Heart left ventricle (tissue), 16 donors: ENCODE measurements around the gene HUS1B. TPM values are rescaled to one million over a fixed set of nuclear protein-coding genes. Genes with fewer than 3 reads are reported as not detected.
A peak's percentile ranks its signal among the peaks of the same experiment; 100 is the strongest.

ENCODE experiments used
- ATAC-seq, 4 donors: fragments of 200-7000 bp; cut with Tn5 transposase; one replicate each; pipeline ENCODE4 v1.9.1; 2020 to 2022; ENCODE audit warnings: moderate library complexity in 4 of 4, mild to moderate bottlenecking in 3 of 4, moderate number of reproducible peaks in 1 of 4
- DNase-seq, 5 donors: peaks; one replicate each; pipeline ENCODE4 v3.0.0-alpha.2; 2020
- H3K27ac ChIP-seq, 12 donors: fragments of 200-600 bp; sonication (generic) in 4 of 12; one replicate each; pipeline versions ENCODE4 v1.5.0 to v1.8.0; 2016 to 2022; ENCODE audit warnings: mild to moderate bottlenecking in 2 of 12
- H3K27me3 ChIP-seq, 9 donors: fragments of 200-600 bp; sonication (generic) in 2 of 9; one replicate each; pipeline versions ENCODE4 v1.5.1 to v1.8.0; 2016 to 2022; ENCODE audit warnings: mild to moderate bottlenecking in 3 of 9
- H3K36me3 ChIP-seq, 9 donors: fragments of 200-600 bp; sonication (generic) in 2 of 9; one replicate each; pipeline versions ENCODE4 v1.5.0 to v1.8.0; 2018 to 2022; ENCODE audit warnings: mild to moderate bottlenecking in 2 of 9
- H3K4me1 ChIP-seq, 12 donors: fragments of 200-600 bp; sonication (generic) in 4 of 12; one replicate each; pipeline versions ENCODE4 v1.5.0 to v1.8.0; 2016 to 2022; ENCODE audit warnings: mild to moderate bottlenecking in 3 of 12
- H3K4me3 ChIP-seq, 12 donors: fragments of 200-600 bp; sonication (generic) in 4 of 12; one replicate each; pipeline versions ENCODE4 v1.5.0 to v1.8.0; 2017 to 2022; ENCODE audit warnings: mild to moderate bottlenecking in 9 of 12, moderate library complexity in 4 of 12
- H3K9me3 ChIP-seq, 12 donors: fragments of 200-600 bp; sonication (generic) in 4 of 12; one replicate each; pipeline versions ENCODE4 v1.5.0 to v1.8.0; 2016 to 2022; ENCODE audit warnings: mild to moderate bottlenecking in 1 of 12
- POLR2A ChIP-seq, 2 donors: fragments of 450-650 bp; IDR thresholded peaks; one replicate each; pipeline ENCODE4 v1.6.1; 2017; ENCODE audit warnings: antibody characterized with exemption in 2 of 2, mild to moderate bottlenecking in 2 of 2, moderate library complexity in 2 of 2
- WGBS, 4 donors: extraction: QIAGEN DNeasy Blood & Tissue Kit in 2 of 4; methylation state at CpG; one replicate each; pipeline versions ENCODE4 v1.1.5 to v1.1.7; 2013 to 2018; 5-methylcytosine and 5-hydroxymethylcytosine counted together
- intact Hi-C, 10 donors: fragments of 100-400 bp; cut with DNase I; formaldehyde crosslinking; loops; one replicate each; pipeline versions ENCODE4 v1.11.1 to v1.14.2; 2022
- long read RNA-seq, 3 donors: library from polyadenylated mRNA; unstranded; transcript quantifications; one replicate each; pipeline ENCODE4 v2.0.0, GENCODE V29; 2020 to 2021
- polyA plus RNA-seq, 2 donors: library from polyadenylated mRNA; stranded (reverse); fragments of 200-250 nt; gene quantifications; one replicate each; pipeline ENCODE4 v1.2.3, GENCODE V29; 2013
- total RNA-seq, 9 donors: library from RNA; depleted of rRNA in 2 of 9; stranded (reverse); fragments of >200 nt in 2 of 9; fragmentation: NEBNext Ultra II Directional in 3 of 9; extraction: Animal tissue kit (Norgen Biotek cat#: 25700) in 3 of 9; gene quantifications; one replicate each; pipeline versions ENCODE4 v1.1.0 to v1.2.4, GENCODE V29; 2016 to 2023
- TF ChIP-seq, protein P1 (sequence below), 12 donors: fragments of 200-600 bp; sonication (generic) in 4 of 12; IDR thresholded peaks; one replicate each; pipeline versions ENCODE4 v1.5.0 to v1.8.0; 2018 to 2022; ENCODE audit warnings: antibody characterized with exemption in 12 of 12, mild to moderate bottlenecking in 5 of 12
- donor health status: ischemic (EF 13 %, LVEDD 7.1; RV severe dilation, severe dysfunction).
- donor health status: healthy with polysubstance abuse.
- donor health status: DM: no; HTN: yes; CAD: no.
- donor health status: DM: no; HTN: no; CAD: no.
- donor health status: ischemic (EF 25% LVEDD 6.9; RV normal size, moderate dysfunction).
- donor health status: ischemic (EF 25% LVEDD 5.7; RV mildly dilated, moderate dysfunction).
- donor health status: healthy.
- donor health status: DM: yes; HTN: yes; CAD: no.
- donor health status: ischemic (EF 35%, LVEDD 5.7; RV mildly dilated, moderate dysfunction).
- donor health status: nonischemic (EF 11% LVEDD 7.7; RV severe dilation, severe dysfunction).
- donor health status: DM: yes; HTN: yes; CAD: no.
- donor health status: PGD.
- donor health status: ischemic (EF 29% LVEDD 5.4; RV normal size, mild dysfunction).
- donor health status: nonischemic (EF 23%, LVEDD 6.1; RV moderate dilation, normal function).

Gene HUS1B
- under 1 TPM in 3 of 9 donors, not detected in 6; 0.39 to 0.80 (median 0.43) TPM for total RNA-seq
- under 1 TPM; 0.19 to 0.28 TPM for polyA plus RNA-seq
- long read RNA-seq, donor 1 = 0 reads
- long read RNA-seq, donor 2 = 0 reads
- long read RNA-seq, donor 3 = 0 reads

DNA sequence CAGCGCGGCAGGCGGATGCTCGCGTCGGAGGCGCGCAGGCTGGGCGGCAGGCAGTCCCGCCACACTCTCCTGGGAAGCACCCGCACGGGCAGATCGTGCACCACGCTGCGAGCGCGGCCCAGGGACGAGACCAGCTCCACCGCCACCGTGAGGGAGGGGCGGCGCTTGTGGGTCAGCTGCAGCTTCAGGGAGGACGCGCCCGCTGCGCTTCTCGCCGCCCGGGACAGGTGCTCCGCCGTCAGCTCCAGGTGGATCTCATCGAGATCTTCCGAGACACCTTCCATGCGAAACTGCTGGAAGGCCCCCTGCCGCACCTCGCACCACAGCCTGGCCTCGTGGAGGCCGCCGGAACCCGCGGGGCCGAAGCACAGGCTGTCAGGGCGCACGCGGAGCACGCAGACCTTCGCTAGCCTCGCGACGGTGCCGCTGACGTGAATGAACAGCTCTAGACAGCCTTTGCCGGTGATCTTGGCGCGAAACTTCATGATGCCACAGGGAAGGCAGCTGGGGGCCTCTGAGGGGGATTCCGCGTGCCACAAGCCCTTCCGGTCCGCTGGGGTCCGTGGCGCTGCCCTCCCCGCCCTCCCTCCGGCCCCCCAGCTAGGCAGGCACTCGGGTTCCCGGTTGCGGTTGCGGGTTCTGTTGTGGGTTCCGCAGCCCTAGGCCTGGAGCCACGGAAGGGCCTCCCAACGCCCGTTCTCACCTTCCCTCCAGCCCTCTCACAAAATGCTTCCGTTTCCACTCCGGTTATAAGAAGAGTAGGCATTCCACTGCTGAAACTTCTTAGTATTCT is at the start of gene HUS1B:
HUS1B (minus strand) TSS at position 641 of the 793 bp plus-strand sequence; CDS start at position 485, 156 bp downstream.
- peak within 1 kb of the TSS in 6 of 12 donors; percentile 19 to 69 (median 36) for H3K27ac ChIP-seq
- peaks cover 0 to 27% (median 7%) of the 10 kb centered on the region in 12 donors for H3K9me3 ChIP-seq
- WGBS, 4 donors = 96 to 98% (median 97%) methylated on average over 57 to 73 of the region's 73 CpGs
- DNase-seq = no peak
- no peak for TF ChIP-seq POLR2A (IDR thresholded peaks at IDR 0.05)
- TF ChIP-seq, protein P1, sequence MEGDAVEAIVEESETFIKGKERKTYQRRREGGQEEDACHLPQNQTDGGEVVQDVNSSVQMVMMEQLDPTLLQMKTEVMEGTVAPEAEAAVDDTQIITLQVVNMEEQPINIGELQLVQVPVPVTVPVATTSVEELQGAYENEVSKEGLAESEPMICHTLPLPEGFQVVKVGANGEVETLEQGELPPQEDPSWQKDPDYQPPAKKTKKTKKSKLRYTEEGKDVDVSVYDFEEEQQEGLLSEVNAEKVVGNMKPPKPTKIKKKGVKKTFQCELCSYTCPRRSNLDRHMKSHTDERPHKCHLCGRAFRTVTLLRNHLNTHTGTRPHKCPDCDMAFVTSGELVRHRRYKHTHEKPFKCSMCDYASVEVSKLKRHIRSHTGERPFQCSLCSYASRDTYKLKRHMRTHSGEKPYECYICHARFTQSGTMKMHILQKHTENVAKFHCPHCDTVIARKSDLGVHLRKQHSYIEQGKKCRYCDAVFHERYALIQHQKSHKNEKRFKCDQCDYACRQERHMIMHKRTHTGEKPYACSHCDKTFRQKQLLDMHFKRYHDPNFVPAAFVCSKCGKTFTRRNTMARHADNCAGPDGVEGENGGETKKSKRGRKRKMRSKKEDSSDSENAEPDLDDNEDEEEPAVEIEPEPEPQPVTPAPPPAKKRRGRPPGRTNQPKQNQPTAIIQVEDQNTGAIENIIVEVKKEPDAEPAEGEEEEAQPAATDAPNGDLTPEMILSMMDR (IDR thresholded peaks at IDR 0.05) = no peak
- no peaks in the 10 kb centered on the region for H3K27me3 ChIP-seq
- peak in 1 of 4 donors; percentile 24 for ATAC-seq
- intact Hi-C loops = no loop called here
- H3K36me3 ChIP-seq = peaks cover 0 to 9% (median 0%) of the 10 kb centered on the region in 9 donors
- H3K4me1 ChIP-seq = peaks cover 0 to 37% (median 24%) of the 10 kb centered on the region in 12 donors
- H3K4me3 ChIP-seq = no peak within 1 kb of the TSS

DNA sequence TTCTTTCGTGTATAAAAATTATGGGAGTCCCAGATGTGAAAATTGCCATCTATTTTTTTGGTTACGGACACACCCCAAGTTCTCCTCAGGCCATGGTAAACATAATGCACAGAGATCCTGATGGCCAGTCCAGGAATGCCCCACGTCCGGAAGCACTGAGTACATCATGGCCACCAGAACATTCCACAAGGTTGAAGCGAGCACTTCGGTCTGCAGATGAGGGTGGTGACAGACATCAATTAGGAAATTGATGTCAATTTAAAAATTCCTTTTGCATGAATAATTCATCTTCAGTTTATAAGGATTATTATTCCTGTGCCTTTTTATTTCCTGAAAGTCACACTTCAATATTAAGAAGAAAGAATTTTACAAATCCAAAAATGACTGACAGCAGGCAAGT is 49.2 kb upstream of the HUS1B start:
- H3K36me3 ChIP-seq = no peaks in the 10 kb centered on the region
- no peaks in the 10 kb centered on the region for H3K9me3 ChIP-seq
- H3K27ac ChIP-seq = no peak overlapping the region
- H3K4me1 ChIP-seq = peaks cover 0 to 8% (median 4%) of the 10 kb centered on the region in 12 donors
- H3K27me3 ChIP-seq = peaks cover 0 to 5% (median 0%) of the 10 kb centered on the region in 9 donors
- intact Hi-C loops = no loop called here
- H3K4me3 ChIP-seq = no peak overlapping the region
- TF ChIP-seq POLR2A (IDR thresholded peaks at IDR 0.05) = no peak
- TF ChIP-seq, protein P1 (IDR thresholded peaks at IDR 0.05) = no peak
- 82 to 89% (median 87%) methylated on average over 6 of the region's 6 CpGs for WGBS, 4 donors
- DNase-seq = no peak
- no peak for ATAC-seq

GRCh38 chr6:705047-705446 is 48.1 kb upstream of the HUS1B start:
- peaks cover 0 to 5% (median 0%) of the 10 kb centered on the region in 9 donors for H3K27me3 ChIP-seq
- no peaks in the 10 kb centered on the region for H3K9me3 ChIP-seq
- DNase-seq = no peak
- H3K4me1 ChIP-seq = peaks cover 0 to 2% (median under 1%) of the 10 kb centered on the region in 12 donors
- TF ChIP-seq, protein P1 (IDR thresholded peaks at IDR 0.05) = no peak
- TF ChIP-seq POLR2A (IDR thresholded peaks at IDR 0.05) = no peak
- no peak overlapping the region for H3K4me3 ChIP-seq
- intact Hi-C loops = no loop called here
- no peak overlapping the region for H3K27ac ChIP-seq
- no peak for ATAC-seq
- no peaks in the 10 kb centered on the region for H3K36me3 ChIP-seq
- 62 to 65% (median 63%) methylated on average over 4 of the region's 4 CpGs for WGBS, 4 donors

DNA sequence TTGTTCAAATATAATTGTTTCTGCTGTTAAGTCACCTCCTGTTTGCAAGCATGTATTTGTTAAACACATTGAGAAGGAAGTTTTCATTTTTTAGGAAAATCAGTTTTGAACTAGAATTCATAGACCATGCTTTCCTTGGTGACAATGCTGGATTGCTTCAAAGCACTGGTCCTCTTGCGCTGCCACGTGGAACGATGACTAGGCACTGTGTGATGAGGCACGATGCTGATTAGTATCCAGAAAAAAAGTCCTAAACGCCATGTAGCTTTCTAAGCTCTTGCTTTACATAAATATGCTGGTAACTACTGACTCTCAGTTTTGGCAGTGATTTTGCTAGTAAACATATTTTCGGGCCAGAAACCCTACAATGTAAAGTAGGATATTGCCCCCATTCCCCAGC is 47.1 kb upstream of the HUS1B start:
- H3K9me3 ChIP-seq = no peaks in the 10 kb centered on the region
- TF ChIP-seq, protein P1 (IDR thresholded peaks at IDR 0.05) = no peak
- no peak for TF ChIP-seq POLR2A (IDR thresholded peaks at IDR 0.05)
- DNase-seq = no peak
- H3K36me3 ChIP-seq = no peaks in the 10 kb centered on the region
- peaks cover 0 to 5% (median 0%) of the 10 kb centered on the region in 9 donors for H3K27me3 ChIP-seq
- H3K4me3 ChIP-seq = no peak overlapping the region
- intact Hi-C loops = no loop called here
- WGBS, 4 donors = 80 to 91% (median 88%) methylated on average over 6 of the region's 6 CpGs
- no peak overlapping the region for H3K27ac ChIP-seq
- no peaks in the 10 kb centered on the region for H3K4me1 ChIP-seq
- ATAC-seq = no peak
